Measurements from ENCODE around the gene PCDHGC3. TPM values are rescaled to one million over a fixed set of nuclear protein-coding genes. Genes with fewer than 3 reads are reported as not detected.

Gene PCDHGC3
- total and polyA plus RNA-seq, 4 donors = 3.7 to 11.0 (median 6.2) TPM

GRCh38 chr5:141494761-141495452, 19.1 kb downstream of the PCDHGC3 start:
- Histone ChIP-seq H3K27me3 (ENCODE audit: control insufficient read depth in 4 of 4, insufficient read depth in 4 of 4, low read length in 3 of 4) (no peaks in the 10 kb centered on the region), H3K4me1 (ENCODE audit: control insufficient read depth in 4 of 4, insufficient read depth in 4 of 4, low read length in 3 of 4) (peaks cover 0 to 9% (median 4%) of the 10 kb centered on the region in 4 donors), H3K27ac (ENCODE audit: low read depth in 1 of 2, low read length in 2 of 2) (no peak overlapping the region)

More at GRCh38 chr5:141494761-141495452, 19.1 kb downstream of the PCDHGC3 start:
- Histone ChIP-seq H3K4me3 (ENCODE audit: low read depth in 1 of 3, low read length in 3 of 3) (no peak overlapping the region), H3K9me3 (ENCODE audit: control insufficient read depth in 4 of 4, low read length in 3 of 4) (peaks cover 0 to 2% (median 0%) of the 10 kb centered on the region in 4 donors), H3K9ac (ENCODE audit: low read depth in 1 of 2, low read length in 2 of 2) (no peak overlapping the region), H3K36me3 (ENCODE audit: control insufficient read depth in 4 of 4, insufficient read depth in 3 of 4, low read depth in 1 of 4, low read length in 3 of 4) (no peaks in the 10 kb centered on the region)
- whole genome bisulfite sequencing = 63% methylated on average over 22 of the region's 22 CpGs
- no peak for DNase-seq (ENCODE audit: low spot score)
- TF ChIP-seq FOXA1 (IDR thresholded peaks at IDR 0.05) = no peak
- no peak for TF ChIP-seq TAF1 (conservative IDR thresholded peaks at IDR 0.05)
- no peak for TF ChIP-seq YY1 (IDR thresholded peaks at IDR 0.05)
- TF ChIP-seq REST (IDR thresholded peaks at IDR 0.05) = no peak
- TF ChIP-seq HNF4G (IDR thresholded peaks at IDR 0.05) = no peak
- TF ChIP-seq MAX (IDR thresholded peaks at IDR 0.05) = no peak
- TF ChIP-seq ATF3 (IDR thresholded peaks at IDR 0.05) = no peak
- no peak for TF ChIP-seq RAD21 (IDR thresholded peaks at IDR 0.05)
- no peak for TF ChIP-seq RXRA (IDR thresholded peaks at IDR 0.05)
- no peak for TF ChIP-seq EGR1 (IDR thresholded peaks at IDR 0.05; ENCODE audit: low read depth in 2 of 2)
- no peak for TF ChIP-seq JUND (IDR thresholded peaks at IDR 0.05)
- TF ChIP-seq ZBTB33 (IDR thresholded peaks at IDR 0.05) = no peak
- TF ChIP-seq SP1 (IDR thresholded peaks at IDR 0.05) = no peak
- no peak for TF ChIP-seq FOXA2 (IDR thresholded peaks at IDR 0.05)
- TF ChIP-seq NR2F2 (IDR thresholded peaks at IDR 0.05) = no peak
- TF ChIP-seq HNF4A (conservative IDR thresholded peaks at IDR 0.05) = no peak
- TF ChIP-seq GABPA (IDR thresholded peaks at IDR 0.05 in 1 of 2, conservative IDR thresholded peaks at IDR 0.05 in 1 of 2) = no peak

Measured in liver (tissue), 9 donors.